AG10803 (cell line): ENCODE results near the gene C9orf50.

ENCODE experiments used
- DNase-seq: peaks from one replicate; pipeline ENCODE4 v3.0.0; 2010; ENCODE audit warnings: low read depth
- H3K4me3 ChIP-seq: 2 replicates; pipeline ENCODE4 v1.5.1; 2011; ENCODE audit warnings: mild to moderate bottlenecking, low read length, control low read depth
- CTCF ChIP-seq: conservative IDR thresholded peaks from 2 replicates; pipeline ENCODE4 v1.5.1; 2011; ENCODE audit warnings: mild to moderate bottlenecking, low read length, control low read depth, inconsistent platforms

The C9orf50 gene

GRCh38 chr9:129647635-129648034 is 26.7 kb upstream of the C9orf50 start:
- H3K4me3 ChIP-seq, result no peak overlapping the region
- DNase-seq, result no peak
- no peak for TF ChIP-seq CTCF

GRCh38 chr9:129646654-129647053 is 25.8 kb upstream of the C9orf50 start:
- TF ChIP-seq CTCF, result no peak
- DNase-seq, result no peak
- no peak overlapping the region for H3K4me3 ChIP-seq

GRCh38 chr9:129646252-129646651 is 25.4 kb upstream of the C9orf50 start:
- no peak for DNase-seq
- no peak overlapping the region for H3K4me3 ChIP-seq
- no peak for TF ChIP-seq CTCF

- DNase-seq, result no peak
- H3K4me3 ChIP-seq, result no peak overlapping the region
- no peak for TF ChIP-seq CTCF
These were observed 24.0 kb upstream of the C9orf50 start for GRCh38 chr9:129644902-129645301.

- TF ChIP-seq CTCF, result no peak
- no peak overlapping the region for H3K4me3 ChIP-seq
- no peak for DNase-seq
These were observed 23.5 kb upstream of the C9orf50 start for GRCh38 chr9:129644365-129644764.

GRCh38 chr9:129643706-129644105 is 22.8 kb upstream of the C9orf50 start:
- DNase-seq, result no peak
- H3K4me3 ChIP-seq, result no peak overlapping the region
- TF ChIP-seq CTCF, result no peak

- DNase-seq, result peak; percentile 97
- peak; percentile 55 for TF ChIP-seq CTCF
- H3K4me3 ChIP-seq, result peak within 1 kb of the TSS; percentile 87
These were observed 21.1 kb upstream of the C9orf50 start, which contains the start of gene ASB6 for GRCh38 chr9:129641750-129642585. Gene ASB6, minus strand, starts transcription at chr9:129642151. Its CDS starts 152 bp downstream, at chr9:129641999.
